Endothelial cell of umbilical vein (primary cell): ENCODE measurements around the gene DOCK8.

Experiments used
- FOS ChIP-seq: IDR thresholded peaks from 2 replicates; pipeline ENCODE4 v1.6.1; 2011; ENCODE audit warnings: mild to moderate bottlenecking, low read length, moderate library complexity, borderline replicate concordance; ENCODE audit not compliant: insufficient read depth
- MAX ChIP-seq: IDR thresholded peaks from 2 replicates; pipeline ENCODE4 v1.6.1; 2011; ENCODE audit not compliant: insufficient read depth, insufficient read length
- POLR2A ChIP-seq: IDR thresholded peaks from 2 replicates; pipeline ENCODE4 v1.6.1; 2012; ENCODE audit warnings: low read depth, mild to moderate bottlenecking, control low read depth, low read length
- POLR2AphosphoS5 ChIP-seq: IDR thresholded peaks from 2 replicates; pipeline ENCODE4 v1.6.1; 2012; ENCODE audit warnings: low read depth, mild to moderate bottlenecking, control low read depth, low read length, moderate library complexity; ENCODE audit not compliant: insufficient read depth
- TF ChIP-seq, protein P1 (sequence below), 2 donors: IDR thresholded peaks; 1 replicate in 1 of 2; 2 replicates in 1 of 2; pipeline ENCODE4 v1.5.1; 2011; ENCODE audit warnings: low read length in 2 of 2, mild to moderate bottlenecking in 2 of 2, moderate library complexity in 2 of 2, control low read depth in 1 of 2, inconsistent platforms in 1 of 2, low read depth in 1 of 2; ENCODE audit not compliant: insufficient read depth in 1 of 2; ENCODE audit errors: extremely low read depth in 1 of 2

- no peak for TF ChIP-seq POLR2A
- TF ChIP-seq, protein P1, sequence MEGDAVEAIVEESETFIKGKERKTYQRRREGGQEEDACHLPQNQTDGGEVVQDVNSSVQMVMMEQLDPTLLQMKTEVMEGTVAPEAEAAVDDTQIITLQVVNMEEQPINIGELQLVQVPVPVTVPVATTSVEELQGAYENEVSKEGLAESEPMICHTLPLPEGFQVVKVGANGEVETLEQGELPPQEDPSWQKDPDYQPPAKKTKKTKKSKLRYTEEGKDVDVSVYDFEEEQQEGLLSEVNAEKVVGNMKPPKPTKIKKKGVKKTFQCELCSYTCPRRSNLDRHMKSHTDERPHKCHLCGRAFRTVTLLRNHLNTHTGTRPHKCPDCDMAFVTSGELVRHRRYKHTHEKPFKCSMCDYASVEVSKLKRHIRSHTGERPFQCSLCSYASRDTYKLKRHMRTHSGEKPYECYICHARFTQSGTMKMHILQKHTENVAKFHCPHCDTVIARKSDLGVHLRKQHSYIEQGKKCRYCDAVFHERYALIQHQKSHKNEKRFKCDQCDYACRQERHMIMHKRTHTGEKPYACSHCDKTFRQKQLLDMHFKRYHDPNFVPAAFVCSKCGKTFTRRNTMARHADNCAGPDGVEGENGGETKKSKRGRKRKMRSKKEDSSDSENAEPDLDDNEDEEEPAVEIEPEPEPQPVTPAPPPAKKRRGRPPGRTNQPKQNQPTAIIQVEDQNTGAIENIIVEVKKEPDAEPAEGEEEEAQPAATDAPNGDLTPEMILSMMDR (IDR thresholded peaks at IDR 0.05; ENCODE audit: extremely low read depth in 1 of 2, insufficient read depth in 1 of 2, low read depth in 1 of 2, low read length in 2 of 2) = no peak
- no peak for TF ChIP-seq FOS
- TF ChIP-seq MAX = no peak
- TF ChIP-seq POLR2AphosphoS5 = no peak
These were observed 273.8 kb downstream of the DOCK8 start for GRCh38 chr9:488448-488847.
